K562 (cell line): ENCODE measurements around the gene FRMD5. TPM values are rescaled to one million over a fixed set of nuclear protein-coding genes. Genes with fewer than 3 reads are reported as not detected.

Source experiments
- ZNF318 ChIP-seq, 2 experiments: fragments of 450-650 bp; IDR thresholded peaks; 2 replicates each; pipeline ENCODE4 v1.6.1; 2016; ENCODE audit warnings: mild to moderate bottlenecking in 2 of 2, borderline replicate concordance in 1 of 2, low read depth in 1 of 2, moderate library complexity in 1 of 2
- ZNF57 ChIP-seq: fragments of 450-650 bp; formaldehyde crosslinking; IDR thresholded peaks from 2 replicates; pipeline ENCODE4 v1.4.0; 2020; ENCODE audit warnings: mild to moderate bottlenecking, moderate library complexity
- polyA plus RNA-seq, 8 experiments: library from polyadenylated mRNA; depleted of rRNA in 4 of 8; stranded (reverse) in 5 of 8; unstranded in 3 of 8; fragments of >200 nt; fragmentation: Nextera tagmentation in 2 of 8; fragmentation: Illumina TruSeq in 1 of 8; extraction: Ambion mirVana in 2 of 8; extraction: Trizol in 1 of 8; gene quantifications; 2 replicates each; pipeline versions ENCODE4 v1.2.1 to v1.2.3, GENCODE V29; 2011 to 2014; ENCODE audit warnings: inconsistent platforms in 1 of 8, missing spikeins in 1 of 8
- total RNA-seq, 7 experiments: library from RNA; depleted of rRNA in 6 of 7; stranded (reverse); fragments of >200 nt in 6 of 7; fragmentation: Illumina TruSeq in 2 of 7; extraction: Trizol in 2 of 7; gene quantifications; 2 replicates each; pipeline versions ENCODE4 v1.2.1 to v1.2.3, GENCODE V29; 2011 to 2021; ENCODE audit warnings: low replicate concordance in 1 of 7
- TF ChIP-seq, protein P1 (sequence below), 2 experiments: fragments of 450-650 bp; IDR thresholded peaks; 2 replicates each; pipeline ENCODE4 v1.6.1; 2016

Gene FRMD5
- total and polyA plus RNA-seq, 9 of the 15 experiments (the other 6 are each of a cell fraction or from before 2014, with no cell fraction given): 0.13 to 0.38 TPM; not detected in 7

DNA sequence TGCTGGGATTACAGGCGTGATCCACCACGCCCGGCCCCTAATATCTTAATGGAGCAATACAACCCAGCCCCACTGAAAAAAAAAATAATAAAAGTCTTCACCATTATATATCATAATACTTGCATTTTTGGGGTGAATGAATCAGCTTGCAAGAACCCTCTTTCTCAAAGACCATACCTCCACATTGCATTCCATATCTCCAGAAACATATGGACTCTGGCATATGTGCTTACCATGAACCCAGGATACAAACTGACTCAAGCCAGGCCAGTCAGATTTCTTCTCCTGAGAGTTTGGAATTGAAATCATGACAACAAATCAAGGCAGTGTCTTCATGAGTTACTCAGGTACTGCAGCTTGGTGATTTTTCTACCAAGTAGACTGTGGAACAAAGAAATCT is 101.2 kb downstream of the FRMD5 start (continued):
- TF ChIP-seq ZNF318 (IDR thresholded peaks at IDR 0.05; ENCODE audit: borderline replicate concordance in 1 of 2, low read depth in 1 of 2) (no peak), ZNF57 (CRISPR knock-in tag) (no peak)
- TF ChIP-seq, protein P1, sequence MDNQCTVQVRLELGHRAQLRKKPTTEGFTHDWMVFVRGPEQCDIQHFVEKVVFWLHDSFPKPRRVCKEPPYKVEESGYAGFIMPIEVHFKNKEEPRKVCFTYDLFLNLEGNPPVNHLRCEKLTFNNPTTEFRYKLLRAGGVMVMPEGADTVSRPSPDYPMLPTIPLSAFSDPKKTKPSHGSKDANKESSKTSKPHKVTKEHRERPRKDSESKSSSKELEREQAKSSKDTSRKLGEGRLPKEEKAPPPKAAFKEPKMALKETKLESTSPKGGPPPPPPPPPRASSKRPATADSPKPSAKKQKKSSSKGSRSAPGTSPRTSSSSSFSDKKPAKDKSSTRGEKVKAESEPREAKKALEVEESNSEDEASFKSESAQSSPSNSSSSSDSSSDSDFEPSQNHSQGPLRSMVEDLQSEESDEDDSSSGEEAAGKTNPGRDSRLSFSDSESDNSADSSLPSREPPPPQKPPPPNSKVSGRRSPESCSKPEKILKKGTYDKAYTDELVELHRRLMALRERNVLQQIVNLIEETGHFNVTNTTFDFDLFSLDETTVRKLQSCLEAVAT (IDR thresholded peaks at IDR 0.05): no peak
